GM21825 (cell line): ENCODE data around the gene BLOC1S2.
A peak's percentile ranks its signal among the peaks of the same experiment; 100 is the strongest.
"Not testable (repeated sequence)": the region's sequence is repeated elsewhere in the genome, so short reads cannot be mapped to it uniquely, and the experiment has no call there.

ENCODE experiments used
- ATAC-seq: cut with Tn5 transposase; IDR thresholded peaks from one replicate; pipeline ENCODE4 v1.9.1; 2021; ENCODE audit warnings: mild to moderate bottlenecking, moderate library complexity; ENCODE audit not compliant: unreplicated experiment

Gene BLOC1S2

DNA sequence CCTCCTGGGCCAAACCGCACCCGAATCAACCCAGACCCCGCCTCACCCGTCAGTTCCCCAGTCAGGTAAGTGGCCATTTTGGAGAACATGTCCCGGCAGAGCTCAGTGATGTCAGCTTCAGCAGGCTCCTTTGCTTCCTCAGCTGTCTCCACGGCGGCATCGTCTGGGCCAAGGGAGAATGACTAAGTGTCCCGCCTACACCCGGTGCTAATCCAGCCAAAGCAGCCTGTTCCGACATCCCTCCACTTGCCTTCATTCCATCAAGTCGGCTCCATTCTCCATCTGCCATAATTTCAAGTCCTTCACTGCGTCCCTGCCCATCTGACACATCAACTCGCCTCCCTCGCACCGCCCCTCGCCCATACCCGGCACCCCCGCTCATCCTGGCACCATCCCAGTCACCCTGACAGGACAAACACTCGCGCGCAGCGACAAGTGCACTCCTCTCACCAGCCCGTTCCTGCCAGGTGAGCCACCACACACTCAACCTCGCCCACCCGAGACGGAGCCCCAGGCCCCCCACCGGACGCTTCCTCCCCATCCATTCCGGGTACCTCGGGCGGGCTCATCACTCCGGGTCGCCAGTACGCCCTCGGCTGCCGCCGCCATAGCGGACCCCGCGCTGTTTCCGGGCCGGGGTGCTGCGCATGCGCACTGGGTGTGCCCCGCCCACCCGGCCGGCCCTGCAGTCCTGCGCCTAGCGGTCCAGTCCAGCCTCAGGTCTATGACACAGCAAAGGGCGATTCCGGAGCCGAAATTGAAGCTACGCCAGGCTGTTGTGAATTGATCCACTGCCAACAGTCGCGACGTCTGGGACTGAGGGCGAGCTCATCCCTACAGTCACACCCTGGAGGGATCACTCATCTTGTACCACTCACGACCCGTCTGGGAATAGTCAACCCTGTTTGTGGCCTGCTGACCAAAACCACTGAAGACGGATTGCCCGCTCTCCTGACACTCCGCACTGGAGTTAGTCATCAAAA, at the start of gene BLOC1S2:
Gene BLOC1S2 (minus strand): TSS at position 630 of the 983 bp plus-strand sequence. CDS start 21 bp downstream, at position 609.
- ATAC-seq, result peak; percentile 85

DNA sequence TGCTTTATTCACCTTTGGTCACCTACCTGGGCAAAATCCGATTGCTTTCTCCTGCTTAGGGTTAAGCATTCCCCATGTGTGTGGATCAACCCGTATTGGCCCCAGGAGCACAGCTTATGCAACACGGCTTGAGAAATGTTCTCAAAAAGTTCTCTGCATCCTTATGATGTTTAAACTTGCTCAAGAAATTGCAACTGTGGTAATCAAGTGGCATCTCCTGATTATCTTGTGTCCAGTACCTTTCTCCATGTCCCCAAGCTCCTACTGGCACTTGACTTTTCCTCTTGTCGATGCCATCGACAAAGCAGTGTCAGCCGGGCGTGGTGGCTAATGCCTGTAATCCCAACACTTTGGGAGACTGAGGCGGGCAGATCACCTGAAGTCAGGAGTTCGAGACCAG, 48.3 kb upstream of the BLOC1S2 start:
- ATAC-seq, result no peak

- no peak for ATAC-seq
These were observed 47.4 kb upstream of the BLOC1S2 start for GRCh38 chr10:100333661-100334440.

DNA sequence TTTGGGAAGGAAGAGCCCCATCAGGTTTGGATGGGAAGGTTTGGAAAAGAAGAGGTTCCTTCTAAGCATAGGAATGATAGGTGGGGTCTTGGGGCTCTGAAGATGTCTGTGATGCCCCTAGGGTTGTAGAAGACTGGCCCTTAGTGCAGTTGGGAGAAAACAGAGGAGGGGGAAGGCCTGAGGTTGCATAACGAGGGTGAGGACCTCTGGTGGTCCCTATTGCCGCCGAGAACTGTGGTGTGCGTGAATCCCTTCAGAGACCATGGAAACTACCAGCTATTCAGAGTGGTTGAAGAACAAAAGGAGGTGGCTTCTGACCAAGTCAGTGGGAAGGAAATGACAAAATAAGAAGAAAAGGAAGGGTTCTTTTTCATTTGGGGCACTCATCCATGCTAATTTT, 46.6 kb upstream of the BLOC1S2 start:
- ATAC-seq, result no peak

- ATAC-seq, result no peak
These were observed 43.6 kb upstream of the BLOC1S2 start, which contains the start of gene PKD2L1 for GRCh38 chr10:100330079-100330478. PKD2L1 (minus strand) TSS chr10:100330228; CDS start chr10:100330103, 125 bp downstream.

DNA sequence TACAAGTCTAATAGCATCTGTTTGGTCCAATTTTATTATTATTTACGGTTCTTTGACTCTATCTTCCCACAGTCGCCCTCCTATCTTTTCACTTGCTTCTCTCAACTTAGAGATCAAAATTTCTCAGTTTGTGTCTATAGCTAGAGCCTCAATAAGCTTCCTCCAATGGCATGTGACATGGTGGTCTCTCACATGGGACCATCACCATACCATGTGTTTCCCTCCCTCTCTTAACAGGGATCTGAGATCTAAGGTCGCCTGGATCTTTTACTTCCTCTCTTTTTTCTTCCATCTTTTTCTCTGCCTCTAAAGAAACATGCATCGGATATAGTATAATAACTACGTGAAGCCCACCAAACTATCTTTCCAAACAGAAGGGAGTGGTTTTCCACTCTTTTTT, 41.7 kb upstream of the BLOC1S2 start:
- no peak for ATAC-seq

GRCh38 chr10:100327718-100328009, 41.2 kb upstream of the BLOC1S2 start:
- no peak for ATAC-seq

- peak; percentile 99 for ATAC-seq
These were observed 40.7 kb upstream of the BLOC1S2 start for GRCh38 chr10:100327007-100327717.

- no peak for ATAC-seq
These were observed 38.7 kb upstream of the BLOC1S2 start for GRCh38 chr10:100325158-100325557.

DNA sequence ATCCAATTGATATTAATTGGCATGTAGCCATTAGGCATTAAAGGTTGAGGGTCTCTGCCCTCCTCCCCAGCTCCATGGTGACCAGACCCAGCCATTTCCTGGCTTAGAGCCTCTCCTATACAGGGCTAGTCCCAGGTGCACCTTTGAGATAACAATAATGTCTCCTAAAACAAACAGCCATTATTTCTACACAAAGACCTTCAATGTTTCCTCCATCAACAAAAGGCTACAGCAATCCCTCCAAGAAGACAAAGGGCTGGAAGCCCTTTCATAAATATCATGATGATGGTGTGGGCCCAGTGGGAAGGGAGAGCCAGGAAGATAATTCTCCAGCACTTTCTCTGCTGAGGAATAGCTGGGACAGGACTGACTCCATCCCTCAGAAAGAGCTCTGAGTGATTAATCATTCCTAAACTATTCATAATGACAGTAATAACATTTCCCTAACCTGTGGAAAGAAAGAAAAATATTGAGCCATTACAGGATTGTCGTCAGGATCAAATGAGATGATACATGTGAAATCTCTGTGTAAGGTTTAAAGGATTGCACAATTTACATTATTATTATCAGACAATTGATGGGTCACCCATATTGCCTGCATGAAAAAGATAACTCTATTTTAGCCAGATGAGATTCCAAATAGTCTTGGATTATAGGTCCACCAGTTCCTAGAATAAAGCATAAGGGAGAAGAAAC, 33.4 kb upstream of the BLOC1S2 start:
- no peak for ATAC-seq

DNA sequence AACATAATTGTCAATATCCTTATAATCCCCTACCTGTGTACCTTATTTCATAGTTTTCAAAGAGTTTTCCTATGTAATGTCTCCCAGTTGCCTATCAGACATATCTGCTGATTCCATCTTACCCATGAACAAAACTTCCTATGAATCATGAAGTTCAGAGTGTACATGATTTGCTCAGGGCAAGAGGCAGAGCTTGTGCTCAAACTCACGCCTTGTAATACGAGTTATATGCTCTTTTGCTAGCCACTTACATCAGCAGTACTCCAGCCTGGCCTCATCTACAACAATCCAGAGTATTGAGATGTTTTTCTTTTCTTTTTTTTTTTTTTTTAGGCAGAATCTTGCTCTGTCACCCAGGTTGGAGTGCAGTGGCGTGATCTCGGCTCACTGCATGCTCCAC, 31.7 kb upstream of the BLOC1S2 start:
- ATAC-seq, result no peak

- ATAC-seq, result no peak
These were observed 29.1 kb upstream of the BLOC1S2 start for GRCh38 chr10:100315615-100316014.

- ATAC-seq, result no peak
These were observed 24.8 kb upstream of the BLOC1S2 start for GRCh38 chr10:100311298-100311697.

GRCh38 chr10:100307684-100308083, 21.2 kb upstream of the BLOC1S2 start:
- no peak for ATAC-seq

- no peak for ATAC-seq
These were observed 20.4 kb upstream of the BLOC1S2 start for GRCh38 chr10:100306861-100307260.

DNA sequence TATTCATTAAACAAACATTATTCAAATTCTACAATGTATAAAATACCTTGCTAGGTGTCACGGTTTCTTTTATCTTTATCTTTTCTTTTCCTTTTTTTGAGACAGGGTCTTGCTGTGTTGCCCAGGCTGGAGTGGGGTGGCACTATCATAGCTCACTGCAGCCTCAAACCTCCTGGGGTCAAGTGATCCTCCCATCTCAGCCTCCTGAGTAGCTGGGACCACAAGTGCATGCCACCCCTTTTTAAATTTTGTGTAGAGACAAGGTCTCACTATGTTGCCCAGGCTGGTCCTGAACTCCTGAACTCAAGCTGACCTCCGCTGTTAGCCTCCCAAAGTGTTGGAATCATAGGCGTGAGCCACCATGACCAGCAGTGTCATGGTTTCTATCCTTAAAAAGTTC, 17.9 kb upstream of the BLOC1S2 start:
- no peak for ATAC-seq

DNA sequence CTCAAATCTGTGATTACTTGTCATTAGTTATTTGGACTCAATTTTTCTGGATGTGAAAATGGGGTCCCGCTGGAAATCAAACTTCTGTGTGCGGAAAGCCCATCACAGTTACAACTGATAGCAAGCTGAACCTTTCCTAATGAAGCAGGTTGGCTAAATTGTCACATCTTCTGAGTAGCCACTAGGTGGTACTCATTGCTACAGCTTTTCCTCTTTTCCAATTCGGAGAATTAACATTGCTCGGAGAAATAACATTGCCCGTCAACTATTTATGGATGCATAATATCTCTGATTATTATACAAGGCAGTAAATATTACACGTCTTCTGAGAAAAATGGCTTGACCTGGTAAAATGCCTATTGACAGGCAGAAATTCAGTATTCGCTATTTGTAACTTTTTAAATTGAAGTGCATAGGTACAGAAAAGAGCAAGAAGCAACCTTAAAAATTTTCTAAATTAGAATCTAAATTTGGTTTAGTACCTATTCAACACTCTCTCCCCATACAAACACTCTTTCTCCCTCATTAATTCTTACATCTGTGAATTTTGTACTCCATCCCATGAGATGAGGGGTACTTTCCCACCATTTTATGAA, 17.3 kb upstream of the BLOC1S2 start:
- no peak for ATAC-seq

DNA sequence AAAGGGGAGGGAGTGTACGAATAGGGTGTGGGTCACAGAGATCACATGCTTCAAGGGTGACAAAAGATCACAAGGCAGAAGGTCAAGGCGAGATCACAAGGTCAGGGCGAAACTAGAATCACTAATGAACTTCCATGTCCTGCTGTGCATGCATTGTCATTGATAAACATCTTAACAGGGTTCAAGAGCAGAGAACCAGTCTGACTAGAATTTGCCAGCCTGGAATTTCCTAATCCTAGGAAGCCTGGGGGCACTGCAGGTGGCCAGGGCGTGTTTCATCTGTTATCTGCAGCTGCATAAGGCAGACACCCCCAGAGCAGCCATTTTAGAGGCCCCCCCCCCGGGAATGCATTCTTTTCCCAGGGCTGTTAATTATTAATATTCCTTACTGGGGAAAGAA, 14.6 kb upstream of the BLOC1S2 start:
- ATAC-seq, result not testable (repeated sequence)

DNA sequence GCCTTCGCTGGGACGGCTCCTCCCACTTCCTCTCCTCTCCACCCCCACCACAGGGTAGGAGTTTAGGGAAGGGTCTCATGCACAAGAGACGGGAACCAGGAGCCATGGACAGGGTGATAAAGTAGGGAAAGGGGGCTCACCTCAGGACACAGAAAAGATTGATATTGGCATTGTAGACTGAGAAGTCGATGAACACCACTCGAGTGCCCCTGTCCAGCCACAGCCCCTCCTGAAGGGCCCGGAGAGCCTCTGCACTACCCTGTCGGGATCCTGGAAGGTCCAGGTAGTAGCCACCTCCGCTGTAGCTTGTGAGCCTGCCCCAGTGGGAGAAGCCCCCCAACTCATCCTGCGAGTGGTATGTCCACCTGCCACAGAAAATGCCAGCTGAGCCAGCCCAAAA, 10.8 kb upstream of the BLOC1S2 start:
- ATAC-seq, result no peak

DNA sequence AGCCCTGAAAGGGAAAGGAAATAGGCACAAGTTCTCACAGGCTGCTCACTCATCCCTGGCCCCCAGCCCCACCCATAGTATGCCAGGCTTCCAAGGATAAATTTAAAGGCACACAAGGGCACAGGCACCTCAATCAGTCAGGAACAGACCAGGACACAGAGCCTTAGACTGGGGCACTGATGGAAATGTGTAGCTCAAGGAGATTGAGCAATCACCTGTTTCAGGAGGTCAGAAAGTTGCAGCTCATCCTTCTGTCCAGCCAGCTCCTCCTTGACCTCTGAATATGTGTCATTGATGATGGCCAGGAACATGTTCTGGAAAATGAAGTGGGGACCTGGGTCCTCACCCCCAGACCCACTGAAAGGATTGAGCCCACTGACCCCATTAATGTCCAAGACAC, 6.6 kb upstream of the BLOC1S2 start:
- ATAC-seq, result no peak
